ENCODE results near the gene TAF1A.

The TAF1A gene

DNA sequence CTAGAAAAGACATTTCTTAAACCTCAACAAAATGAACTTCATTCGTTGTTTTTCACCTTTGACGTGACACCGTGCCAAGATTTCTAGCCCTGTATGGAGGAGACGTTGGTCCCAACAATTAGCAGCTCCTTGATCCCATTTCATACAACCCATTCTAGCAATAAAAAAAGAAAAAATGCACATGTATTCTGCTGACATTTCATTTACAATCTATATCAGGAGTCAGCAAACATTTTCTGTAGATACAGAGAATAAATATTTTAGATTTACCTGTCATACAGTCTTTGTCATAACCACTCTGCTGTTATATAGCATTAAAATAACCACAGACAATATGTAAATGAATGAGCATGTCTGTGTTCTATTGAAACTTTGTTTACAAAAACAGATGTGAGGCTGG, 7.0 kb upstream of the TAF1A start:
- no peak for DNase-seq (ENCODE audit: low spot score)

GRCh38 chr1:222594789-222595188, 5.1 kb upstream of the TAF1A start:
- no peak for DNase-seq (ENCODE audit: low spot score)

DNA sequence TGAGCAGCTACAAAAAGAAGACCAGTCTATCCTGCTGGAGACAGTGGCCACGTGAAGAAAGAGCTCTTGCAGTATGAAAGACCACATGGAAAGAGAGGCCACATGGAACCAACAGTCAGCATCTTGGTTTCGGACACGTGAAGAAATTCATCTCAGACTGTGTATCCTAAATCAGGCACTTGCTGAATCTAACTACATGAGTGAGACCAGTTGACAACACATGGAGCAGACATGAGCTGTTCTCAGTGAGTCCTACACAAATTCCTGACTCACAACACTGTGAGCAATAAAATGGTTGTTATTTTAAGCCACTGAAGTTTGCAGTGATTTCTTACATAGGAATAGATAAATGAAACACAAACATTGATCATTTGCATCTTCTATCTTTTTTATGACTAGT, 2.4 kb upstream of the TAF1A start:
- DNase-seq (ENCODE audit: low spot score) = no peak

- DNase-seq (ENCODE audit: low spot score) = peak; percentile 17
Observed at GRCh38 chr1:222588135-222588534, 1.6 kb downstream of the TAF1A start.

DNA sequence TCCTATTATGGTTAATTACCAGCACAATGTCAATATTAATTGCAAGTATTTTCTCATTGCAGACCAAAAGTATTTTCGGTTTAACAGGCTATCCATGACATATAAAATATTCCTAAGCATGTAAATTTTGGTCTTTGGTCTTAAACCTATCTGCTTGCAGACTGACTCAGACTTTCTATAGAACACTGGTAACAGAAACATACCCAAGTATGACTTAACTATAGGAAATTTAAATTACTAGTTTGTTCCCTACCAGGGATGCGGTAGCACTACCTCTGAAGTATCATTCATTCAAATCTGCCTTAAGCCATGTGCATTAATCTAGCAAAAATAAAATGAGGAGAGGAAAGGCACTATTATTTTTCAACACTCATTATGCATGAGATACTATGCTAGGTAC, 2.9 kb downstream of the TAF1A start:
- no peak for DNase-seq (ENCODE audit: low spot score)

DNA sequence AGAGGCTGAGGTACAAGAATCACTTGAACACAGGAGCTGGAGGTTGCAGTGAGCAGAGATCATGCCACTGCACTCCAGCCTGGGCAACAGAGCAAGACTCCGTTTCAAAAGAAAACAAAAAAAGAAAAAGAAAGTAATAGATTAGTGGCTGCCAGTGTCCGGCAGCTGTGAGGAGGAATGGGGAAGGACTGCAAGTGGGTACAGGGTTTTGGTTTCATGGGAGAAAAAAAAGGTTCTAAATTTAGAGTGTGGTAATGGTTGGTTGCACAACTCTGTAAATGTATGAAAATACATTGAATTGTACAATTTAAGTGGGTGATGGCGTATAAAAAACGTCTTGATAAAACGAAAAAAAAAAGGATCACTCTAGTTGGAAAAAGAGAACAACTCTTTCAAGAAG, 6.7 kb downstream of the TAF1A start:
- DNase-seq (ENCODE audit: low spot score) = peak; percentile 73

- peak; percentile 22 for DNase-seq (ENCODE audit: low spot score)
Observed at GRCh38 chr1:222582099-222582774, 7.5 kb downstream of the TAF1A start.

- no peak for DNase-seq (ENCODE audit: low spot score)
Observed at GRCh38 chr1:222579316-222579715, 10.4 kb downstream of the TAF1A start.

DNA sequence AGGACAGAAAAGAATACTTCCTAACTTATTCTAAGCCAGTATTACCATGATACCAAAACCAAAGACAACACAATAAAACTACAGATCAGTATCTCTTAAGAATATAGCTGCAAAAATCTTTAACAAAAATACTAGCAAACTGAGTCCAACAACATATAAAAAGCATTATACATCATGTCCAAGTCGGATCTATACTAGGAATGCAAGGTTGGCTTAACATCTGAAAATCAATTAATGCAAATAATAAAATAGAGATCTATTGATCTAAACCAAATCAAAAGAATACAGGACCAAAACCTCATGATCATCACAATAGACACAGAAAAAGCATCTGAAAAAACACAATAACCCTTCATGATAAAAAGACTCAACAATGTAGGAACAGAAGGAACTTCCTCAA, 18.9 kb downstream of the TAF1A start:
- DNase-seq (ENCODE audit: low spot score) = no peak

DNA sequence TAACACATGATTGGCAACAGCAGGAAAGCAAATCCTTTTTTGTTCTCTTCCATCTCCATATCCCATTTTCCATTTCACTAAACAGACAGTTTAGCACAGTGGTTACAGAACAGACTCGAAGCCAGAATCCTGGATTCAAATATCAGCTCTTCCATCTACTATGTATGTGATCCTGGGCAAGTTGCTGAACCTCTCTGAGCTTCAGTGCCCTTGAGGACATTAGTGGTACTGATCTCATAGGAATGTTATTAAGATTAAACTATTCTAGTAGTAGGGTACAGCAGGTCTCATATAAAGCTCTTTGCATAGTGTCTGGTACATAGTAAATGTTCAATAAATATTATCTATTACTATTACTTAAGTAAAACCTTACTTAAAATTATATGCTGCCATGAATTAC, 28.1 kb downstream of the TAF1A start:
- DNase-seq (ENCODE audit: low spot score) = no peak

DNA sequence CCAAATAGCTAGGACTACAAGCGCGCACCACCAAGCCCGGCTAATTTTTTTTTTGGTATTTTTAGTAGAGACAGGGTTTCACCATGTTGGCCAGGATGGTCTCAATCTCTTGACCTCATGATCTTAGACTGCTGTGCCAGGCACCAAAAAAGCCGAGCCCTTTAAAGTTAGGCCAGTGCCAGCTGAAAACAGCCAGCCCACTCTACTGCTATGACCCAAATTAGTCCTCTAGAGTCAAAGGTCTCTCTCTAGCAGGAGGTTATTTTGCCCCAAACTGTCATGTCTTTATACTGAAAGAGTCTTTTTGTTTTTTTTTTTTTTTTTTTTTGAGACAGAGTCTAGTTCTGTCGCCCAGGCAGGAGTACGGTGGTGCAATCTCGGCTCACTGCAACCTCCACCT, 32.2 kb downstream of the TAF1A start:
- no peak for DNase-seq (ENCODE audit: low spot score)

DNA sequence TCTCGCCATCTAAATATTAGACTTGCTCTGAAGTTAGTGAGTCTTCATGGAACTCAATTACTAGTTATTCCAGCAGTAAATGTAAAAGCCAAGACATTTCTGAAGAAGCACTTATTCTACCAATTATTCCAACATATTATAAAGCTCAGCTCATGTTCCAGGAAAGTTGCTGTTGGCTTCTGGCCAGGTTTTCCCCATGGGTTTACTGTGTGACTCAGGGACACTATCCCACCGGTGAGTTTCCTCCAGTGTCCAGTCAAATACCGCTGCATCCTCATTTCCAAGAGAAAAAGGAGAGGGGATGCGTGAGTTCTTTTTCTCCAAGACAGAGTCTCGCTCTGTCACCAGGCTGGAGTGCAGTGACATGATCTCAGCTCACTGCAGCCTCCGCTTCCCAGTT, 32.6 kb downstream of the TAF1A start:
- no peak for DNase-seq (ENCODE audit: low spot score)

DNA sequence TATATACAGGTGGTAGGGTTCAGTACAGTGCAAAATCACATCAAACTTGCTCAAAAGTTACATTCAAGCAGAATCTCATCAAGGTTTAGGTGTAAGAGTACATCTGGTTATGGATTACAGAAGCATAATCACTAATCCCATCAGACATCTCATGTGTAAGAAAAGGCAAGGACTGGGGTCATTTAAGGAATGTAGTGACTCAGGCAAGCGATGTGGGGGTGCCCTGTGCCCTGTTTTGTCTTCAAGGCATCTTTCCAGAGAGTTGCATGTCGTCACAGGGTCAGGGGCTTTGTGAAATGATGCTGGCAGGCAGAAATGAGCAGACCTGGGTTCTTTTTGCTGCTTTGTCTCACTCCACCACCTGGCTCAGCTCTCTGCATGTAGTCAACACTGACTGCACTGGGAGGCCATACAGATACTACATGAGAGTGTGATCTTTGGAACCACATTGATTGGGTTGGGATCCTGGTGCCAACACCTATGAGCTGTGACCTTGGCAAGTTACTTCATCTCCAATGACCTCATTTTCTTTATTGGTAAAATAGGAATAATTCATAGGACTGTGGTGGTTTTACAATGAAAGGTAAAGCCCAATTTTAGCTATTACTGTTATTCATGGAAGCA, 33.6 kb downstream of the TAF1A start:
- no peak for DNase-seq (ENCODE audit: low spot score)

GRCh38 chr1:222554177-222554576, 35.6 kb downstream of the TAF1A start:
- DNase-seq (ENCODE audit: low spot score) = no peak

- no peak for DNase-seq (ENCODE audit: low spot score)
Observed at GRCh38 chr1:222552882-222553281, 36.9 kb downstream of the TAF1A start.

- no peak for DNase-seq (ENCODE audit: low spot score)
Observed at GRCh38 chr1:222547944-222548671, 41.6 kb downstream of the TAF1A start, which contains the start of gene HHIPL2. TSS of gene HHIPL2 (minus strand) at chr1:222548104. CDS start at chr1:222548044, 60 bp downstream.

DNA sequence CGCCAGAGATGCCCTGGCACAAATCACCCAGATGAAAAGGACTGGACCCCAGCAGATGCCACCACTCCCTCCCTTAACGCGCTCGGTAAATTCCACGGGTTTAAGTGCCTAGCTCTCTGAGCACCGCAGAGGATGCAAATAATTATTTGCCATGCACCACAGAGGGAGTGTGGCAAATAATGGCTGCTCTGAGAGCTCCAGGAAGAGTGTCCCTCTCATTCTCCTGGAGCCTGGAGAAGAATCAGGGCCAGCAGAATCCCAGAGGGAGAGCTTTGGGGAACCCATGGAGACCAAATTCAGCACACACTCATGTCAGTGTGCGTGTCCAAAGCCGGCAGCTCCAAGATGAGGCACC, 42.5 kb downstream of the TAF1A start:
- DNase-seq (ENCODE audit: low spot score) = no peak

GRCh38 chr1:222546548-222547259, 43.0 kb downstream of the TAF1A start:
- no peak for DNase-seq (ENCODE audit: low spot score)

- no peak for DNase-seq (ENCODE audit: low spot score)
Observed at GRCh38 chr1:222546091-222546490, 43.6 kb downstream of the TAF1A start.

GRCh38 chr1:222543817-222544216, 45.9 kb downstream of the TAF1A start:
- no peak for DNase-seq (ENCODE audit: low spot score)

DNA sequence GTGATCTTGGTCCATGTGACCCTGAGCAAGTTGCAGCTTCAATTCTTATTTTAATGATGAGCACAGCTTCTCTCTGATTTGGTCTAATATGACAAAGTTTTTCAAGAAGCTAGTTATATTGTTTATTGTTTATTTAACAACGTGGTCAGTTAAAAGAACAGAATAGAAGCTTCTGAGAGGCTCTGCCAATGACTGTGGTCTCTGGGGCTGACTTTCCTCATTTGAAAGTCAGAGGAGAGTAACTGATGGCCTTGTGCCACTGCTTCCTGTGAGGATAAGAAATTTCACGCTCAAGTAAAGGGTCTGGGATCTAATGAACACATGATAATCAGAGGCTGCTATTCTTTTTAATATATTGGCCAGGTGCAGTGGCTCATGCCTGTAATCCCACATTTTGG, 49.1 kb downstream of the TAF1A start:
- no peak for DNase-seq (ENCODE audit: low spot score)

GRCh38 chr1:222539951-222540597, 49.7 kb downstream of the TAF1A start:
- DNase-seq (ENCODE audit: low spot score) = no peak

Data from NAMALWA (cell line).